SK-N-MC (cell line): ENCODE data around the gene TMEM119.

Experiments used
- EZH2 ChIP-seq: fragments of 200-600 bp; sonication (generic); IDR thresholded peaks from one replicate; pipeline ENCODE4 v1.6.1; 2017; ENCODE audit warnings: antibody characterized with exemption
- FOXP2 ChIP-seq: optimal IDR thresholded peaks from 2 replicates; pipeline ENCODE3; 2011; ENCODE audit warnings: mild to moderate bottlenecking, moderate library complexity; ENCODE audit not compliant: insufficient read depth; ENCODE audit errors: extremely low read length, control extremely low read depth
- POLR2AphosphoS5 ChIP-seq: IDR thresholded peaks from 2 replicates; pipeline ENCODE4 v1.6.1; 2012; ENCODE audit warnings: mild to moderate bottlenecking, low read depth, low read length, borderline replicate concordance

DNA sequence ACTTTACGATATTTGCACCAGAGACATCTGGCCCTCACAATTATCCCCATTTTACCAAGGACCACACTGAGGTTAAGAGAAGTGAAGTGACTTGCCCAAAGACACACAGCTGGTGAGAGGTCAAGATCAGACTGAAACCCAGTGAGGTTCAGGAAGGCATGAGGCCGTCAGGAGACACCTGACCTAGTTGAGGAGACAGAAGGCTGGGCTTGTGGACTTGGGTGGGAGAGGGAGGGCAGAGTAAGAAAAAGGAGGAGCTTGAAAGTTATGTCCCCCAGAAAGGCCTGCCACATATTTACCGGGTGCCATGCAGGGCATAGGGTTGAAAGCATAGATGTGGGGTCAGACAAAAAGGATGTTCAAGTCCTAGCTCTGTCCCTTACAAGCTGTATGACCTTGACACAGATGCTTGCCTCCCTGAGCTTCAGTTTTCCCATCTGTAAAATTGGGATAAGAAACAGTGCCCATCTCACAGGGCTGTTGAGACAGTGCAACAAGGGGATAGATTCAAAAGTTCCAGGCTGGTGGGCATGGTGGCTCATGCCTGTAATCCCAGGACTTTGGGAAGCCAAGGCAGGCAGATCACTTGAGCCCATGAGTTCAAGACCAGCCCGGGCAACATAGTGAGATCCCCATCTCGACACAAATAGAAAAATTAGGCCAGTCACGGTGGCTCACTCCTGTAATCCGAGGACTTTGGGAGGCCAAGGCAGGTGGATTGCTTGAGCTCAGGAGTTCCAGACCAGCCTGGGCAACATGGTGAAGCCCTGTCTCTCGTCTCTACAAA lies 29.4 kb upstream of the TMEM119 start:
- TF ChIP-seq POLR2AphosphoS5 (no peak), EZH2 (no peak), FOXP2 (no peak)
